RWPE1 (cell line): ENCODE results near the gene NRIP2.
A peak's percentile ranks its signal among the peaks of the same experiment; 100 is the strongest.

Source experiments
- CTCF ChIA-PET: fragments of 350-600 bp; sonication (Branson Sonifier 250); formaldehyde crosslinking; extraction: SDS; loops from one replicate; lab custom pipeline; 2021; lab: Yijun Ruan, JAX
- POLR2A ChIA-PET: fragments of 400-600 bp; formaldehyde crosslinking; extraction: SDS; loops from one replicate; lab custom pipeline; 2020; ENCODE audit warnings: antibody characterized with exemption; ENCODE audit not compliant: low non-redundant PET; lab: Yijun Ruan, JAX
- DNase-seq: peaks from one replicate; pipeline ENCODE4 v3.0.0; 2012; ENCODE audit warnings: low spot score
- H3K27ac ChIP-seq: fragments of 450-650 bp; 2 replicates; pipeline ENCODE4 v1.5.1; 2017
- TF ChIP-seq, protein P1 (sequence below): fragments of 450-650 bp; conservative IDR thresholded peaks from 2 replicates; pipeline ENCODE4 v1.5.1; 2017; ENCODE audit warnings: low read depth, mild to moderate bottlenecking

The NRIP2 gene

DNA sequence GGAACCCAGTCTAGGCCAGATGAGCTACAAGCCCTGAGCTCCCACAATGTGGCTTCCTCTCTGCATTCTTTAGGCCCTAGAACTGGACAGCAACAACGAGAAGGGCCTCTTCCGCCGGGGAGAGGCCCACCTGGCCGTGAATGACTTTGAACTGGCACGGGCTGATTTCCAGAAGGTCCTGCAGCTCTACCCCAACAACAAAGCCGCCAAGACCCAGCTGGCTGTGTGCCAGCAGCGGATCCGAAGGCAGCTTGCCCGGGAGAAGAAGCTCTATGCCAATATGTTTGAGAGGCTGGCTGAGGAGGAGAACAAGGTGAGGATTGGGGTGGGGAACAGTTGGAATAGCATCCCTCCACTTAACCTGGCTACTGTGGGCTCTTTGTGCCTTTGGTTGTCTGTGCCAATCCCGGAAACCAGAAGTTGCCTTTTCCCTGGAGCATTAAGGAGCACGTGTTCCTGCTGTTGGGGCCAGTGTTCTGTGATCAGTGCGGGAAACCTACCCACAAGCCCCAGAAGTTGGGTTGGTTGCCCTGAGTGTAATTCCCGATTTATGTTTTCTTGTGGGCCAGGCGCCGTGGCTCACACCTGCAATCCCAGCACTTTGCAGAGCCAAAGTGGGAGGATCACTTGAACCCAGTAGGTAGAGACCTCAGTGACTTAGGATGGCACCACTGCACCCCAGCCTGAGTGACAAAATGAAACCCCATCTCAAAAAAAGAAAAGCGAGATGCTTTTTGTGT, 33.6 kb downstream of the NRIP2 start:
- no peak overlapping the region for H3K27ac ChIP-seq
- TF ChIP-seq, protein P1, sequence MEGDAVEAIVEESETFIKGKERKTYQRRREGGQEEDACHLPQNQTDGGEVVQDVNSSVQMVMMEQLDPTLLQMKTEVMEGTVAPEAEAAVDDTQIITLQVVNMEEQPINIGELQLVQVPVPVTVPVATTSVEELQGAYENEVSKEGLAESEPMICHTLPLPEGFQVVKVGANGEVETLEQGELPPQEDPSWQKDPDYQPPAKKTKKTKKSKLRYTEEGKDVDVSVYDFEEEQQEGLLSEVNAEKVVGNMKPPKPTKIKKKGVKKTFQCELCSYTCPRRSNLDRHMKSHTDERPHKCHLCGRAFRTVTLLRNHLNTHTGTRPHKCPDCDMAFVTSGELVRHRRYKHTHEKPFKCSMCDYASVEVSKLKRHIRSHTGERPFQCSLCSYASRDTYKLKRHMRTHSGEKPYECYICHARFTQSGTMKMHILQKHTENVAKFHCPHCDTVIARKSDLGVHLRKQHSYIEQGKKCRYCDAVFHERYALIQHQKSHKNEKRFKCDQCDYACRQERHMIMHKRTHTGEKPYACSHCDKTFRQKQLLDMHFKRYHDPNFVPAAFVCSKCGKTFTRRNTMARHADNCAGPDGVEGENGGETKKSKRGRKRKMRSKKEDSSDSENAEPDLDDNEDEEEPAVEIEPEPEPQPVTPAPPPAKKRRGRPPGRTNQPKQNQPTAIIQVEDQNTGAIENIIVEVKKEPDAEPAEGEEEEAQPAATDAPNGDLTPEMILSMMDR = no peak
- POLR2A ChIA-PET = no interaction called here
- CTCF ChIA-PET = interaction anchor here (0.6 to 1.5 kb wide), 3 partner anchors 13 to 272 kb away, joined by 3 read pairs; no protein-coding TSS in a partner anchor
- no peak for DNase-seq

DNA sequence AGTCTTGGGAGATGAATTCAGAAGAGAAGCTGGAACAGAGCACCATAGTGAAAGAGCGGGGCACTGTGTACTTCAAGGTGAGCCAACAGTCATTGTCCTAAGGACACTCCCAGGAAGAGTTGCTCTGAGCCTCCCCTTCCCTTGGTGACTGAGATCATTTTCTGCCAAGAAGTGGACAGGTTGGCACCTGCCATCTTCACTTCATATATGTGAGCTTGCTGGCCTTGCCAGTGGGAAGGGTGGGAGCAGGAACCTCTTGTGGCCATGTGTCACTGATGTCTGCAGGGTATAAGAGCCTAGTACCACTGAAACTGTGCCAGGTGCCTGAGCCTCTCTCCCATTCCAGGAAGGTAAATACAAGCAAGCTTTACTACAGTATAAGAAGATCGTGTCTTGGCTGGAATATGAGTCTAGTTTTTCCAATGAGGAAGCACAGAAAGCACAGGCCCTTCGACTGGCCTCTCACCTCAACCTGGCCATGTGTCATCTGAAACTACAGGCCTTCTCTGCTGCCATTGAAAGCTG, 34.7 kb downstream of the NRIP2 start:
- ChIA-PET CTCF (interaction anchor here (1.2 to 1.5 kb wide), 2 partner anchors 10 to 14 kb away, joined by 3 to 5 read pairs; no protein-coding TSS in a partner anchor), POLR2A (no interaction called here)
- TF ChIP-seq, protein P1 = no peak
- H3K27ac ChIP-seq = peak overlapping the region; percentile 27; the same call in 1 of the 2 replicates
- DNase-seq = no peak

GRCh38 chr12:2797721-2798418, 37.0 kb downstream of the NRIP2 start:
- DNase-seq = no peak
- TF ChIP-seq, protein P1 = no peak
- ChIA-PET CTCF (no interaction called here), POLR2A (no interaction called here)
- H3K27ac ChIP-seq = no peak overlapping the region

DNA sequence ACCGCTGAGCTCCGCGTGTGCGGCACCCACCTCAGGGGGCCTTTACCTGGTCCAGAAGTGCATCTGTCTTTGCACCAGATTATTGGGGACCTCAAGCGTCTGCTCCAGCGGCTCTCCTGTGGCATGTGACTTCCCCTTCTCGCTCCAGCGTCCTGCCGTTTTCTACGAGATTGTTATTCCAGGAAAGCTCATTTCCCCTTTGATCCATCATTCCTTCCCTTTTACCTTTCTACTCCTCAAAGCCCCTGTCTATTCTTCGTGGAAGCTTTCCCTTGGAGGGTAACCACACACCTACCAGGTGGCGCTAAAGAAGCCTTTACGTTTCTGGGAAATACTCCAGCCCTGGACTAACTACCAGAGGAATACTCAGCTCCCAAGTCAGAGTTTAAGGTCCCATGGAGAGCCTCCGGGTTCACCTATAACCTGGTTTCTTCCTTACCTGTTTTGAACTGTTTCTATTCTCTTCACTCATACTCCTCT, 38.6 kb downstream of the NRIP2 start:
- TF ChIP-seq, protein P1 = no peak
- peak; percentile 32 for DNase-seq
- ChIA-PET CTCF (interaction anchor here (0.6 to 1.2 kb wide), 4 partner anchors 13 to 1522 kb away, joined by 3 read pairs; no protein-coding TSS in a partner anchor), POLR2A (no interaction called here)
- H3K27ac ChIP-seq = peak overlapping the region; percentile 67

DNA sequence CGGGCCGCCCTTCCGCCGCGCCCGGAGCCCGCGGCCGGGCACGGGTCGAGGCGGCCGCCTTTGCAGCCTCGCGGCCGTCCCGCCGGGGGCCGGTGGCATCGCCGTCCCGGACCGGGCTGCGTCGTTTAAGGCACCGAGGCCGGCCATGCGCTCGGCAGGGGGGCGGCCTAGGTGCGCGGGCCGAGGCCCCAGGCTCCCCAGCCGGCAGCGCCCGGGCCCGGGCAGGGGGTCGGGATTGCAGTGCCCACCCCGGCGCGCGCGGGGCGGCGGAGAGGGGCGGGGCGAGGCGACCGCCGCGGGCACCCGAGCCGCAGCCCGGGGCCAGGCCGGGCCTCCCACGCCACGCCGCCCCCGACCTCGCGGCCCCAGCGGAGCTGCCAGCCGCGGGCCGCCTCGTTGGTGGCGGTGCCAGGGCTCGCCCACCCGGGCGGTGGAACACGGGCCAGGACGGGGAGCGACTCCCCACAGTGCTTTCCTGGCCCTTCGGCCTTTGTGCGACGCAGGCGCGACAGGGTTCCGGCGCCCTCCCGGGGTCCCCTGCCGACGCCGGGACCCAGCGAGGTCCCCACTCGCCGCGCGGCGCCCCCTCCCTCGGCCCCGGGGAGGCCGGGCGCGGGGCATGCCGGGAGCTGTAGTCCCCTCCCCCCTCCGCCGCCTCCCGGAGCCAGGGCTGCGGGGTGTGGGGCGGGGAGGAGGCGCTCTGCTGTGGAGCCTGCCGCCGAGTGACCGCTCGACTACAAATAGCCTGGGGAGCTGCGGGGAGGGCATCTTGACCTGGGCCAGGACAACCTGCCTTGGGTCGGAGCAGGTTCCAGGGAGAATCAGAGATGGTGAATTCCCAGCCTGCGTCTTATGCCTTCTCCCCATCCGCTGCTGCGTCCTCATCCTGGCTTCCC, 39.3 kb downstream of the NRIP2 start:
- TF ChIP-seq, protein P1 = no peak
- peak; percentile 80 for DNase-seq
- POLR2A ChIA-PET = no interaction called here
- peak overlapping the region; percentile 67 for H3K27ac ChIP-seq
- CTCF ChIA-PET = interaction anchor here (0.6 to 1.2 kb wide), 3 partner anchors 14 to 113 kb away, joined by 3 read pairs; no protein-coding TSS in a partner anchor
